GM12878 (cell line): ENCODE data around the gene RNF220. TPM values are rescaled to one million over a fixed set of nuclear protein-coding genes. Genes with fewer than 3 reads are reported as not detected.

Experiments used
- ATF7 ChIP-seq: fragments of 450-650 bp; IDR thresholded peaks from 2 replicates; pipeline ENCODE4 v1.6.1; 2016; ENCODE audit warnings: low read depth, mild to moderate bottlenecking
- BMI1 ChIP-seq: fragments of 450-650 bp; IDR thresholded peaks from 2 replicates; pipeline ENCODE4 v1.6.1; 2016; ENCODE audit warnings: mild to moderate bottlenecking, moderate library complexity, borderline replicate concordance
- CBX5 ChIP-seq: sonication (generic); IDR thresholded peaks from 2 replicates; pipeline ENCODE4 v1.6.1; 2016; ENCODE audit warnings: low read depth, moderate library complexity, mild to moderate bottlenecking, inconsistent platforms
- CHD2 ChIP-seq: IDR thresholded peaks from 2 replicates; pipeline ENCODE4 v1.6.1; 2011; ENCODE audit warnings: low read depth, low read length, improper control_type of control experiment, borderline replicate concordance
- FOXK2 ChIP-seq: fragments of 450-650 bp; IDR thresholded peaks from 2 replicates; pipeline ENCODE4 v1.6.1; 2017; ENCODE audit warnings: mild to moderate bottlenecking, moderate library complexity
- IKZF1 ChIP-seq: fragments of 450-650 bp; conservative IDR thresholded peaks from 2 replicates; pipeline ENCODE4 v1.6.1; 2017; ENCODE audit warnings: antibody characterized with exemption, mild to moderate bottlenecking
- IRF3 ChIP-seq: fragments of 450-650 bp; IDR thresholded peaks from 2 replicates; pipeline ENCODE4 v1.6.1; 2014; ENCODE audit warnings: mild to moderate bottlenecking
- IRF5 ChIP-seq: fragments of 450-650 bp; IDR thresholded peaks from 2 replicates; pipeline ENCODE4 v1.6.1; 2017; ENCODE audit warnings: borderline replicate concordance
- JUNB ChIP-seq: IDR thresholded peaks from 2 replicates; pipeline ENCODE4 v1.6.1; 2016; ENCODE audit warnings: antibody characterized with exemption, mild to moderate bottlenecking
- KLF5 ChIP-seq: fragments of 450-650 bp; IDR thresholded peaks from 2 replicates; pipeline ENCODE4 v1.6.1; 2014; ENCODE audit warnings: mild to moderate bottlenecking; ENCODE audit not compliant: partially characterized antibody
- MXI1 ChIP-seq: fragments of 150-350 bp; IDR thresholded peaks from 2 replicates; pipeline ENCODE4 v1.6.1; 2011; ENCODE audit warnings: low read depth, mild to moderate bottlenecking, inconsistent platforms, low read length, improper control_type of control experiment
- NKRF ChIP-seq: fragments of 450-650 bp; conservative IDR thresholded peaks from 2 replicates; pipeline ENCODE4 v1.6.1; 2017; ENCODE audit warnings: mild to moderate bottlenecking, moderate library complexity
- NR2C2 ChIP-seq: IDR thresholded peaks from 2 replicates; pipeline ENCODE4 v1.6.1; 2011; ENCODE audit warnings: borderline replicate concordance, low read depth; ENCODE audit not compliant: control insufficient read depth, insufficient read length
- PRDM15 ChIP-seq: fragments of 450-650 bp; formaldehyde crosslinking; IDR thresholded peaks from 2 replicates; pipeline ENCODE4 v1.4.0; 2020; ENCODE audit warnings: mild to moderate bottlenecking, moderate library complexity
- RCOR1 ChIP-seq: conservative IDR thresholded peaks from 2 replicates; pipeline ENCODE4 v1.6.1; 2012; ENCODE audit warnings: low read depth, low read length, improper control_type of control experiment
- RELA ChIP-seq: fragments of 450-650 bp; IDR thresholded peaks from 2 replicates; pipeline ENCODE4 v1.8.0; 2014; ENCODE audit warnings: borderline replicate concordance; ENCODE audit not compliant: partially characterized antibody
- TCF3 ChIP-seq: IDR thresholded peaks from 2 replicates; pipeline ENCODE4 v1.6.1; 2012; ENCODE audit warnings: low read depth, mild to moderate bottlenecking, low read length, borderline replicate concordance; ENCODE audit not compliant: insufficient read depth
- TCF7 ChIP-seq: IDR thresholded peaks from 2 replicates; pipeline ENCODE4 v1.6.1; 2014; ENCODE audit warnings: antibody characterized with exemption, borderline replicate concordance
- ZBTB11 ChIP-seq: fragments of 450-650 bp; formaldehyde crosslinking; IDR thresholded peaks from 2 replicates; pipeline ENCODE4 v1.5.0; 2022; ENCODE audit warnings: mild to moderate bottlenecking, missing genetic modification characterization
- ZZZ3 ChIP-seq: IDR thresholded peaks from 2 replicates; pipeline ENCODE4 v1.6.1; 2011; ENCODE audit warnings: low read depth; ENCODE audit not compliant: control insufficient read depth, insufficient read length
- polyA plus RNA-seq, 11 experiments: library from polyadenylated mRNA; depleted of rRNA in 4 of 11; unstranded in 6 of 11; stranded (reverse) in 5 of 11; fragments of >200 nt; fragmentation: Nextera tagmentation in 4 of 11; fragmentation: Illumina TruSeq in 1 of 11; extraction: Ambion mirVana in 4 of 11; extraction: Trizol in 1 of 11; gene quantifications; 1 replicate in 1 of 11; 2 replicates in 10 of 11; pipeline versions ENCODE4 v1.2.1 to v1.2.3, GENCODE V29; 2011 to 2016; ENCODE audit warnings: inconsistent platforms in 2 of 11, missing spikeins in 2 of 11, low read depth in 1 of 11
- total RNA-seq, 4 experiments: library from RNA; depleted of rRNA in 3 of 4; stranded (reverse); fragments of >200 nt in 3 of 4; fragmentation: Illumina TruSeq in 1 of 4; extraction: Trizol in 1 of 4; gene quantifications; 2 replicates each; pipeline versions ENCODE4 v1.2.1 to v1.2.3, GENCODE V29; 2013 to 2021

RNF220 gene
- total and polyA plus RNA-seq, 10 of the 15 experiments (the other 5 are each of a cell fraction or from before 2014, with no cell fraction given): 4.6 to 84.1 (median 53.7) TPM

GRCh38 chr1:44693159-44693558, 288.1 kb downstream of the RNF220 start (continued):
- TF ChIP-seq IRF3 (no peak), ZZZ3 (no peak), NKRF (no peak), RCOR1 (no peak), KLF5 (no peak), JUNB (0 out of 2 replicates have a peak, but pooled peaks have one; percentile 21), ATF7 (no peak), PRDM15 (CRISPR knock-in tag) (no peak), CBX5 (no peak), RELA (no peak), CHD2 (no peak), TCF7 (no peak), TCF3 (no peak), NR2C2 (no peak), BMI1 (no peak), IRF5 (no peak), ZBTB11 (CRISPR knock-in tag) (no peak), FOXK2 (no peak), MXI1 (no peak), IKZF1 (0 out of 2 replicates have a peak, but pooled peaks have one; percentile 30)
